ENCODE results near the gene PIK3R5.

DNA sequence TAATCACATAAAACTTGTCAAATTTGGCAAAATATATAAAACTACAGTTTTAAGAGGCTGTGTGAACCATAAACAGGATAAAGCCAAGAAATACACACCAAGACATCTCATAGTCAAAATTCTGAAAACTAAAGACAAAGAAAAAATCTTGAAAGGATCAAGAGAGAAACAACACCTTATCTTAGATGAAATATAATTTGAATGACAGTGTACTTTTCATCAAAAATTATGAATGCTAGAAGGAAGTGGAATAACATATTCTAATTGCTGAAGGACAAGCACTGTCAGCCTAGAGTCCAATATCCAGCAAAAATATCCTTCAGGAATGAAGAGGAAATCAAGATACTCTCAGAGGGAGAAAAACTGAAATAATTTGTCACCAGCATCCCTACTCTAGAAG lies 37.2 kb downstream of the PIK3R5 start:
- TF ChIP-seq, protein P1, sequence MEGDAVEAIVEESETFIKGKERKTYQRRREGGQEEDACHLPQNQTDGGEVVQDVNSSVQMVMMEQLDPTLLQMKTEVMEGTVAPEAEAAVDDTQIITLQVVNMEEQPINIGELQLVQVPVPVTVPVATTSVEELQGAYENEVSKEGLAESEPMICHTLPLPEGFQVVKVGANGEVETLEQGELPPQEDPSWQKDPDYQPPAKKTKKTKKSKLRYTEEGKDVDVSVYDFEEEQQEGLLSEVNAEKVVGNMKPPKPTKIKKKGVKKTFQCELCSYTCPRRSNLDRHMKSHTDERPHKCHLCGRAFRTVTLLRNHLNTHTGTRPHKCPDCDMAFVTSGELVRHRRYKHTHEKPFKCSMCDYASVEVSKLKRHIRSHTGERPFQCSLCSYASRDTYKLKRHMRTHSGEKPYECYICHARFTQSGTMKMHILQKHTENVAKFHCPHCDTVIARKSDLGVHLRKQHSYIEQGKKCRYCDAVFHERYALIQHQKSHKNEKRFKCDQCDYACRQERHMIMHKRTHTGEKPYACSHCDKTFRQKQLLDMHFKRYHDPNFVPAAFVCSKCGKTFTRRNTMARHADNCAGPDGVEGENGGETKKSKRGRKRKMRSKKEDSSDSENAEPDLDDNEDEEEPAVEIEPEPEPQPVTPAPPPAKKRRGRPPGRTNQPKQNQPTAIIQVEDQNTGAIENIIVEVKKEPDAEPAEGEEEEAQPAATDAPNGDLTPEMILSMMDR (IDR thresholded peaks at IDR 0.05), result no peak
- no peak for TF ChIP-seq EZH2 (IDR thresholded peaks at IDR 0.05)
